Heart left ventricle (tissue), 13 donors: ENCODE results near the gene MKX.

Experiments used
- POLR2A ChIP-seq, 2 donors: fragments of 450-650 bp; IDR thresholded peaks; one replicate each; pipeline ENCODE4 v1.6.1; 2017; ENCODE audit warnings: antibody characterized with exemption in 2 of 2, mild to moderate bottlenecking in 2 of 2, moderate library complexity in 2 of 2
- TF ChIP-seq, protein P1 (sequence below), 12 donors: fragments of 200-600 bp; sonication (generic) in 4 of 12; IDR thresholded peaks; one replicate each; pipeline versions ENCODE4 v1.5.0 to v1.8.0; 2018 to 2022; ENCODE audit warnings: antibody characterized with exemption in 12 of 12, mild to moderate bottlenecking in 5 of 12
- donor health status: ischemic (EF 13 %, LVEDD 7.1; RV severe dilation, severe dysfunction).
- donor health status: DM: no; HTN: yes; CAD: no.
- donor health status: DM: no; HTN: no; CAD: no.
- donor health status: ischemic (EF 25% LVEDD 6.9; RV normal size, moderate dysfunction).
- donor health status: ischemic (EF 25% LVEDD 5.7; RV mildly dilated, moderate dysfunction).
- donor health status: ischemic (EF 35%, LVEDD 5.7; RV mildly dilated, moderate dysfunction).
- donor health status: nonischemic (EF 11% LVEDD 7.7; RV severe dilation, severe dysfunction).
- donor health status: DM: yes; HTN: yes; CAD: no.
- donor health status: PGD.
- donor health status: ischemic (EF 29% LVEDD 5.4; RV normal size, mild dysfunction).
- donor health status: nonischemic (EF 23%, LVEDD 6.1; RV moderate dilation, normal function).

DNA sequence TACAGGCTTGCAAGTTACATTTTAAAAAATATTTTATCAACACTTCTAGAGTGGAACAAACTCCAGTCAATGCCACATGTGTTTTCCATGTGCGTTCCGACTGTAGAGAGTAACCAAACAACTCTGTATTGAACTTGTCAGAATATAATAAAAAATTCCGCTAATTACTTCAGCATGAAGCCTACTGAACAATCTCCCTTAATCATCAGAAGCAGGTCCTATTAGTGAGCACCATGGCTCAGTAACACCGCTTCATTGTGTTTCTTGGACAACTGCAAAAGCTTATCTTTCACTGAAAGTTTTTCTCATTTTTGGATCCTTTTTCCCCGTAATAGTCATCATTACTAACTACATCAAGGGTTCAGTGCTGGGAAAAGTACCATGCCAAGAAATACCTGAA lies 117.0 kb downstream of the MKX start:
- no peak for TF ChIP-seq POLR2A (IDR thresholded peaks at IDR 0.05)
- TF ChIP-seq, protein P1, sequence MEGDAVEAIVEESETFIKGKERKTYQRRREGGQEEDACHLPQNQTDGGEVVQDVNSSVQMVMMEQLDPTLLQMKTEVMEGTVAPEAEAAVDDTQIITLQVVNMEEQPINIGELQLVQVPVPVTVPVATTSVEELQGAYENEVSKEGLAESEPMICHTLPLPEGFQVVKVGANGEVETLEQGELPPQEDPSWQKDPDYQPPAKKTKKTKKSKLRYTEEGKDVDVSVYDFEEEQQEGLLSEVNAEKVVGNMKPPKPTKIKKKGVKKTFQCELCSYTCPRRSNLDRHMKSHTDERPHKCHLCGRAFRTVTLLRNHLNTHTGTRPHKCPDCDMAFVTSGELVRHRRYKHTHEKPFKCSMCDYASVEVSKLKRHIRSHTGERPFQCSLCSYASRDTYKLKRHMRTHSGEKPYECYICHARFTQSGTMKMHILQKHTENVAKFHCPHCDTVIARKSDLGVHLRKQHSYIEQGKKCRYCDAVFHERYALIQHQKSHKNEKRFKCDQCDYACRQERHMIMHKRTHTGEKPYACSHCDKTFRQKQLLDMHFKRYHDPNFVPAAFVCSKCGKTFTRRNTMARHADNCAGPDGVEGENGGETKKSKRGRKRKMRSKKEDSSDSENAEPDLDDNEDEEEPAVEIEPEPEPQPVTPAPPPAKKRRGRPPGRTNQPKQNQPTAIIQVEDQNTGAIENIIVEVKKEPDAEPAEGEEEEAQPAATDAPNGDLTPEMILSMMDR (IDR thresholded peaks at IDR 0.05), result no peak
